Right lung (tissue), 10 donors: ENCODE results near the gene TEN1. TPM values are rescaled to one million over a fixed set of nuclear protein-coding genes. Genes with fewer than 3 reads are reported as not detected.
"Not testable (repeated sequence)": the region's sequence is repeated elsewhere in the genome, so short reads cannot be mapped to it uniquely, and the experiment has no call there.

Experiments used
- DNase-seq, 2 donors: peaks; one replicate each; pipeline ENCODE4 v3.0.0-alpha.2; 2013
- long read RNA-seq, 8 donors: transcript quantifications; one replicate each; lab custom pipeline, GENCODE V29; 2026
- polyA plus RNA-seq, 5 donors: library from polyadenylated mRNA; unstranded; fragments of 120-200 nt; gene quantifications; one replicate each; pipeline versions ENCODE4 v1.2.1 to v1.2.3, GENCODE V29; 2013; ENCODE audit warnings: inconsistent platforms in 1 of 5, low replicate concordance in 1 of 5; ENCODE audit not compliant: insufficient read length in 5 of 5, insufficient read depth in 1 of 5

The TEN1 gene, protein sequence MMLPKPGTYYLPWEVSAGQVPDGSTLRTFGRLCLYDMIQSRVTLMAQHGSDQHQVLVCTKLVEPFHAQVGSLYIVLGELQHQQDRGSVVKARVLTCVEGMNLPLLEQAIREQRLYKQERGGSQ
- polyA plus RNA-seq: 10 to 100 TPM; 21.9 to 34.8 (median 27.5) TPM
- long read RNA-seq, donor 1, transcript TEN1-201 (4 exons, 994 nt): major isoform, 24 of 25 reads
- long read RNA-seq, donor 1, partial matches to known transcripts: 0 of 25 reads
- long read RNA-seq, donor 1, other reads (novel, unspliced or antisense): 0 of 25 reads
- long read RNA-seq, donor 2, transcript TEN1-201 (4 exons, 994 nt): major isoform, 13 of 14 reads
- long read RNA-seq, donor 2, partial matches to known transcripts: 0 of 14 reads
- long read RNA-seq, donor 2, other reads (novel, unspliced or antisense): 0 of 14 reads
- long read RNA-seq, donor 3, transcript TEN1-201 (4 exons, 994 nt): major isoform, 14 of 14 reads
- long read RNA-seq, donor 3, partial matches to known transcripts: 0 of 14 reads
- long read RNA-seq, donor 3, other reads (novel, unspliced or antisense): 0 of 14 reads
- long read RNA-seq, donor 4, transcript TEN1-201 (4 exons, 994 nt): major isoform, 9 of 9 reads
- long read RNA-seq, donor 4, partial matches to known transcripts: 0 of 9 reads
- long read RNA-seq, donor 4, other reads (novel, unspliced or antisense): 0 of 9 reads
- long read RNA-seq, donor 5, transcript TEN1-201 (4 exons, 994 nt): major isoform, 26 of 31 reads
- long read RNA-seq, donor 5, partial matches to known transcripts: 5 of 31 reads
- long read RNA-seq, donor 5, other reads (novel, unspliced or antisense): 0 of 31 reads
- long read RNA-seq, donor 6, transcript TEN1-201 (4 exons, 994 nt): major isoform, 32 of 32 reads
- long read RNA-seq, donor 6, partial matches to known transcripts: 0 of 32 reads
- long read RNA-seq, donor 6, other reads (novel, unspliced or antisense): 0 of 32 reads
- long read RNA-seq, donor 7, transcript TEN1-201 (4 exons, 994 nt): major isoform, 16 of 16 reads
- long read RNA-seq, donor 7, partial matches to known transcripts: 0 of 16 reads
- long read RNA-seq, donor 7, other reads (novel, unspliced or antisense): 0 of 16 reads
- long read RNA-seq, donor 8, transcript TEN1-201 (4 exons, 994 nt): major isoform, 11 of 12 reads
- long read RNA-seq, donor 8, partial matches to known transcripts: 0 of 12 reads
- long read RNA-seq, donor 8, other reads (novel, unspliced or antisense): 0 of 12 reads

DNA sequence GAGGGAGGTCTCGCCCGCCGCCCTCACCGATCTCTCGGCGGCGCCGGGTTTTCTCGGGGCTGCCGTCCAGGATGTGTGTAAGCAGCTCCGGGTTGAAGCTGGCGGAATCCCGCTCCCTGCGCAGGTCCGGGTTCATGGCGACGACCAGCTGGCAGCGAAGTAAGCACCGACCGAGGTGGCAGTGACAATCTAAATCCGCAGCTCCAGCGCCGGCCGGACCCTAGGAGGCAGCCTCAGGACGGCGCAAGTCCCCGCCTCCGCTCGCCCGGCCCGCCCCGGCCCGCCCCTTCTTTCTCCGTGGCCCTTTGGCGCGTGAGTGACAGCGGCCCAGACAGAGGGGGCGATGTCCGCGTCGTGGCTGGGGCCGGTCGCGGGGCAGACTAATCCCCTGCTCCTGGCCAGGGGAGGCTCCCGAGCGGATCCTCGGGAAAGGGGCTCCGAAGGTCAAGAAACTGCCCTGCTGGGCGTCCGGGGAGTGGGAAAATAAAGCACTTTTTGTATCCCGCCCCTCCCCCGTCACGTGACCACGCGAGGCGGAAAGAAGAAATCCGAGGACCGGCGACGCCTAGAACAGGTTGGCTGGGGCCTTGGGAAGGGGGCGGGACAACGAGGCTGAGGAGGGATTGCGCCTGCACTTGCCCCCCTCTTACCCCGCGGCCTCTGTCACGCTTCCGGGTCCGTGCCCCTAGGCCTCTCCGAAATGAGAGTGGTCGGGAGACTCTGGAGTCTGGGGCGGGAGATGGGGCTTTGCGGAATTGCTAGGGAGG lies at the start of gene TEN1, which contains the start of gene ACOX1:
TSS of gene TEN1 (plus strand) at position 303 of the 767 bp plus-strand sequence. CDS start 6,953 bp downstream, outside the sequence.
TSS of gene ACOX1 (minus strand) at position 229 of the 767 bp plus-strand sequence. CDS start at position 136, 93 bp downstream.
- peak; percentile 97 to 98 for DNase-seq

- no peak for DNase-seq
These were observed 48.0 kb upstream of the TEN1 start for GRCh38 chr17:75931062-75931461.

GRCh38 chr17:75932852-75933251 lies 46.2 kb upstream of the TEN1 start:
- no peak for DNase-seq

GRCh38 chr17:75933808-75934207 lies 45.2 kb upstream of the TEN1 start:
- DNase-seq: peak in 1 of 2 donors; percentile 67

- DNase-seq: no peak
These were observed 41.4 kb upstream of the TEN1 start for GRCh38 chr17:75937652-75938051.

DNA sequence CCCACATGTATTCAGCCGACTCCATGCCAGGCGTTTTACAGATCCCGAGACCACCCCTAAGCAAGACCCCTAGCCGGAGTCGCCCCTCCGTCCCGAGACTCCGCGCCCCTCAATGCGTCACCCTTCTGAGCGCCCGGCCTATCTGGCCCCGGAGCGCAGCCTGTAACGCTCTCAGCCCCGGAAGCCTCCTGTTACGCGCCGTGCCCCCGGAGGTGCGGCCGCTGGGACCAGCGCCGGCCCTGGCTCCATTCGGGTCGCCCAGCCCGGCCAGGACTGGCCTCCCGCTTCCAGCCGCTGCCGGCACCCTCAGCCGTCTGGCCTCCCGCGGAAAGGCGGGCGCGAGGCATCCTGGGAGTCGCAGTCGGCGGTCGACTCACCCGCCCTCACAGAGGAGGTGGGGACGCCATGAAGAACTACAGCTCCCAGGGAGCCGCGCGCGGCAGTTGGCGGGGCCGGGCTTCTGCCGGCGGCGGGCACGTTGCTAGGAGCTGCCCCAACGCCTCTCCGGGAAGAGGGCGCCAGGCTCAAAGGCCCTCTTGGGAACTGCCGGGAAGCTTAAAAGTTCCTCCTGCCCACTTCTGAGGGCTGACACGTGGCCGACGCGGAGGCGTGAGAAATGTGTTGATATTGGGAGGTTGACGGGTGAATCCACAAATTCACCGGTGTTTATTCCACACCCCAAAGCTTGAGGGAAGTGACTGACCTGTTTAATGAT lies 38.2 kb upstream of the TEN1 start, which contains the start of gene FBF1:
TSS of gene FBF1 (minus strand) at position 316 of the 715 bp plus-strand sequence. CDS start 2,893 bp downstream, outside the sequence.
- peak; percentile 92 for DNase-seq

DNA sequence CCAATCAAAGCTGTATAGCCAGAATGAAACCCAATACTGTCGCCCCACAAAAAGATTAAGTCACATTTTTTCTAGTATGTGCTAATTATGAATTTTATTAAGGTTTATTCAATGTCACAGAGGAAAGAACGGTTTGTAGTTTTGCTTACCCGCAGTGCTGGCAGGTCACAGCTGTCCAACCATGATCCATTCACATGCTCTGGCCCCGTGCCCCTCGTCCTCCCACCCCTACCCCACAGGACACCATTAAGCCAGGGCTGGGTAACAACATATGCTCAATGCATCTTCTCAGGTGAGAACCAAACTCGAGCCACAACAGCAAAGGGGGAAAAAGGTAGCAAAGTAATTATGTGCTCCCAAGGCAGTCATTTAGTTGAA lies 37.6 kb upstream of the TEN1 start:
- no peak for DNase-seq

DNA sequence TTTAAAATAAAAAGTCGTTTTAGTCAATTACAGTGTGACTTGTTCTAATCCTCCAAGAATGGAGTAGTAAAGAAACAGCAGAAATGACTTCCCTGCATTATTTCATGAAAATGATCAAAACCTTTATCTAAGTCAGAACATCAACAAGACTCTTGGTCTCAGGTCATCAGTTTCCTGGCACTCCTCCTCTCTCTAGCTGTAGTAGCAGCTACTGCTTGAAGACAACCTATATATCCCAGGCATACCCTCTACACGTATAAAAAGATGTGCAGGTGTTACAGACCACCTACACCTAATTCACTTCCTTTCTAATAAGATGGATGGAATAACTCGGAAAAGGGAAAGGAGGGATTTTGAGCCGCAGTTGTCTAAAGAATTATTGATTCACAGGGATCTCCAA lies 36.6 kb upstream of the TEN1 start:
- DNase-seq: no peak

DNA sequence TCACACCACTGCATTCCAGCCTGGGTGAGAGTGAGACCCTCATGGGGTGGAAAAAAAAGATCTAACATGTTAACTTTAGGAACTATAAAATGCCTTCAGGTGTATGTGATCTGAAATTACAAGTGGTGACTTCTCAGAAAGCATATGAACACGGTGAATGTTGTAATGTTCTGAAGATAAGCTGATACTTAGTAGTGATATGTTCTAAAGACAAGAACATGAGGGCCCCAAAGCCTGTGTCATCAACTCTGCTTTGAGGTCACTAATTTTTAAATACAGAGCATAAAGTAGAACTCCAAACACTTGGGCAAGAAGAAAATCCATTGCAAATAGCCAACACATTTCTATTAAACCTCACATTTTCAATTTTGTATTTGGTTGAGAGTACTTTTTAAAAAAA lies 35.5 kb upstream of the TEN1 start:
- no peak for DNase-seq

DNA sequence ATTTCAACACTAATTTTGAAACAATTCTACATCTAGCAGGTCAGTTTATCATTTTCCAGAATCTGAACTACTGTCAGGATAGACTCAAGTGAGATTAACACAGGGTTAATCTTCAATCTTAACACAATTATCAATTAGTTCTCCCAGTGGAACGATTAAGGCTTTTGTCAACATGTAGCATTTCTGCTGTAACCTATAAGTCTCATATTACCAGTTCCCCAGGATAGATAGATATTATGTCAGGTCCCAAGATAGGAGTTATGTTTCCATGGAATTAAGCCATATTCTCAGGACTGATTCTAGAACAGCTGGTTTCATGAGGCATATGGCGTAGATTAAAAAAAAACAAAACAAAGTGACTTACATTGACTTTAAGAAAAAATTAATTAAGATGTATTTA lies 33.8 kb upstream of the TEN1 start:
- DNase-seq: no peak

- no peak for DNase-seq
These were observed 28.6 kb upstream of the TEN1 start for GRCh38 chr17:75950421-75950820.

DNA sequence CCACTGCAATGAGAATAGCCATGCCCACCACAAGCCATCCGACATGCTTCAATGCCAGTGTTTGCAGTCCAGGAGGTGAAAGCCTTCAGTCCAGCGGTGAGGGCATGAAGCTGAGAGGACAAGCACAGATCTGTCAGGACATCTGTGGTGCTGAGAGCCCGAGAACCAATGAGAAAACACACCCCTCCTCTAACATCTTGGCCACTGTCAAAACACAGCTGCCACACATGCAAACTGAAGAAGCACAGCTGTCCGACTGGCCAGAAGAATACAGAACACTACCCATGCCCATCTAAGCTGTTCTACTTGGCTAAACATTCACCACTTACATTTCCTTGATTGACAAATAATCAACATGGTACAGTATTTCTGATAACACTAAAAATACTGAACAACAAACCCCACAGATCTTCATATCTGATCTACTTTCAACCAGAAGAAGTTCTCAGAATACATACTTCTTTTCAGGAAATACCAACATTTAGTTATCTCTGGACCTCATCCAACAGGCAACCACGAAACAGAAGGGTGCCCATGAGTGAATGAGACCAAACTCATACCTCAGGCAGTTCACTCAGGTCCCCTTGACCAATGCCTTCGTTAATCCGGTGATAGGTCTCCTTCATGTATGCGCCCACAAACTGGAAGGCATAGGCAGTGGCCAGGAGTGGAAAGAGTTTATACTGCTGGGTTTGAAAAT lies 28.0 kb upstream of the TEN1 start:
- peak; percentile 30 to 32 for DNase-seq

GRCh38 chr17:75959051-75959838 lies 19.8 kb upstream of the TEN1 start:
- no peak for DNase-seq

DNA sequence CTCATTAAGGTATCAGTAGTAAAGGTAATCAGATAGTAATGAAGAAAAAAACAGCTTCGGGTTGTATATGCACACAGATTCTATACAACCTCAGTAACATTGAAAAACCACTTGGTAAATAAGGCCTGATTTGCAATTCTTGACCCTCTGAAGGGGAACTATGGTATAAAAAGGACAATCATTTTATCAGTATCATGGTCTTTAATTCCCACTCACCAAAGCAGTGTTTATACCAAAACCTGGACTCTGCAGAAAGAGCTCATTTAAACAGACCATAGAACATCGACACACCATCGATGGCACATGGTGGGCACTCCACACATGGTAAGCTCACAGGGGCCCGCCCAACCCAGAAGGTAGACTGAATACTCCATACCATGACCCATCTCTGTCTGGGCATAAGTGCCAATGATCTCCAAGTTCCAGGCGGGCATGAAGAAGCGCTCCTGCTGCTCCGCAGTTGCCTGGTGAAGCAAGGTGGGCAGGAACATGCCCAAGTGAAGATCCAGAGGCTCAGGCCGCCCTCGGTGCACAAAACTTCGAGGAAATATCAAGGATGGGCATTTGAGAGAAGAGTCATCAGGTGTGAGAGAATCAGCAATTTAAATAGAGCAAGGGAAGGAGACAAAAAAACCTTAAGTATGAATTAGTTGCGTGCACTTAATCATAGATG lies 19.1 kb upstream of the TEN1 start:
- no peak for DNase-seq

- DNase-seq: no peak
These were observed 13.6 kb upstream of the TEN1 start for GRCh38 chr17:75965468-75965867.

GRCh38 chr17:75969044-75969443 lies 10.0 kb upstream of the TEN1 start:
- DNase-seq: not testable (repeated sequence)

DNA sequence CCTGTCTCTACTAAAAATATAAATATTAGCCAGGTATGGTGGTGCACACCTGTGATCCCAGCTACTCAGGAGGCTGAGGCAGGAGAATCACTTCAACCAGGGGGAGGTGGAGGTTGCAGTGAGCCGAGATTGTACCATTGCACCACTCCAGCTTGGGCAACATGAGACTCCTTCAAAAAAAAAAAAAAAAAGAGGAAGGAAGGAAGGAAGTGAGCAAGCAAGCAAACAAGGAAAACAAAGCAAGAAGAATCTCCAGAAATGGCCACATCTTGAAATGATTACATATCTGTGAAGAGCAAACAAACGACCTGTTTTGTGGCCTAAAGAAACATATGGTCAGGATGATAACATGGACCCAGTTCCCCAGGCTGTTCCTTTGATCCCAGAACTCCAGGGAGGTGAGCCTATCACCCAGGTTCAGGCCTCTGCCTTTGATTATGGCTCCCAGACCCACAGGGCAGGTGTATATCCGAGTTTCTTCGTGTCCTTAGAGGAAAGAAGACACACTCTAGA lies 9.0 kb upstream of the TEN1 start:
- no peak for DNase-seq

DNA sequence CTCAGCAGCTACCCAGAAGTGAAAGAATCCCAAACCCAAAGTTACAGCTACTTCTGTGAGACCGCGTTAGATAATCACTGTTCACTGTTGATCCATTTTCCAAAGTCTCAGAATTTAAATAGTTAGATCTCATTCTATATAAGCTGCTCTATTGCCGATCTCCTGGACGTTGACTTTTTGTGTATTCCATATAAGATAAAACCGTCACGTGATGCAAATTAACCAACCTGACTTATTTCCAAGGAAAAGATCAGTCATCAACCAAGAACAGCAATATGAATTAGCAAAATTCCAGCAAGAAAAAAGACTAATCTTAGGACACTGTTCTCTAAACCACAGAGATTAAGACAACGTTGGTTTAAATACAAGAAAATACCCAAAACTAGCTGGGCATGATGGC lies 8.4 kb upstream of the TEN1 start:
- DNase-seq: no peak
